ENCODE results near the gene ADAMTS17.
"Not testable (repeated sequence)": the region's sequence is repeated elsewhere in the genome, so short reads cannot be mapped to it uniquely, and the experiment has no call there.

ADAMTS17 gene

GRCh38 chr15:99983171-99983885, 358.4 kb downstream of the ADAMTS17 start:
- no peak for TF ChIP-seq SUZ12 (IDR thresholded peaks at IDR 0.05; ENCODE audit: extremely low read depth, insufficient read depth, insufficient read length)
- TF ChIP-seq YY1 (IDR thresholded peaks at IDR 0.05; ENCODE audit: insufficient read depth, insufficient read length): no peak
- TF ChIP-seq ZNF274 (IDR thresholded peaks at IDR 0.05; ENCODE audit: low read depth, low read length): no peak
- peak overlapping the region; percentile 68 for H3K9ac ChIP-seq (ENCODE audit: insufficient read length, low read depth)
- DNase-seq (ENCODE audit: low read depth, low spot score): peak; percentile 62

GRCh38 chr15:99982662-99983061, 359.1 kb downstream of the ADAMTS17 start:
- H3K4me3 ChIP-seq (ENCODE audit: insufficient read length, low read depth): peak overlapping the region; percentile 27

More at GRCh38 chr15:99983171-99983885, 358.4 kb downstream of the ADAMTS17 start:
- no peaks in the 10 kb centered on the region for H3K36me3 ChIP-seq (ENCODE audit: insufficient read depth, insufficient read length, low read length)
- H3K4me3 ChIP-seq (ENCODE audit: insufficient read length, low read depth): peak overlapping the region; percentile 27
- H3K27me3 ChIP-seq (ENCODE audit: insufficient read depth, insufficient read length): peaks cover 12% of the 10 kb centered on the region
- peaks cover 6% of the 10 kb centered on the region; the same call in 1 of the 2 replicates for H3K9me3 ChIP-seq (ENCODE audit: insufficient read depth, low read length)
- H3K4me1 ChIP-seq (ENCODE audit: insufficient read depth, insufficient read length): peaks cover 29% of the 10 kb centered on the region

GRCh38 chr15:99981839-99982658, 359.7 kb downstream of the ADAMTS17 start:
- TF ChIP-seq SUZ12 (IDR thresholded peaks at IDR 0.05; ENCODE audit: extremely low read depth, insufficient read depth, insufficient read length): no peak
- no peak for TF ChIP-seq ZNF274 (IDR thresholded peaks at IDR 0.05; ENCODE audit: low read depth, low read length)
- TF ChIP-seq YY1 (IDR thresholded peaks at IDR 0.05; ENCODE audit: insufficient read depth, insufficient read length): no peak
- H3K9ac ChIP-seq (ENCODE audit: insufficient read length, low read depth): no peak overlapping the region
- no peaks in the 10 kb centered on the region for H3K36me3 ChIP-seq (ENCODE audit: insufficient read depth, insufficient read length, low read length)
- H3K4me3 ChIP-seq (ENCODE audit: insufficient read length, low read depth): no peak overlapping the region
- no peaks in the 10 kb centered on the region for H3K9me3 ChIP-seq (ENCODE audit: insufficient read depth, low read length)
- no peak for DNase-seq (ENCODE audit: low read depth, low spot score)
- H3K27me3 ChIP-seq (ENCODE audit: insufficient read depth, insufficient read length): peaks cover 6% of the 10 kb centered on the region
- H3K4me1 ChIP-seq (ENCODE audit: insufficient read depth, insufficient read length): peaks cover 29% of the 10 kb centered on the region

More at GRCh38 chr15:99982662-99983061, 359.1 kb downstream of the ADAMTS17 start:
- H3K9me3 ChIP-seq (ENCODE audit: insufficient read depth, low read length): no peaks in the 10 kb centered on the region
- no peaks in the 10 kb centered on the region for H3K36me3 ChIP-seq (ENCODE audit: insufficient read depth, insufficient read length, low read length)
- no peak for TF ChIP-seq YY1 (IDR thresholded peaks at IDR 0.05; ENCODE audit: insufficient read depth, insufficient read length)
- no peak for TF ChIP-seq SUZ12 (IDR thresholded peaks at IDR 0.05; ENCODE audit: extremely low read depth, insufficient read depth, insufficient read length)
- no peak for TF ChIP-seq ZNF274 (IDR thresholded peaks at IDR 0.05; ENCODE audit: low read depth, low read length)
- peak overlapping the region; percentile 47 for H3K9ac ChIP-seq (ENCODE audit: insufficient read length, low read depth)
- no peak for DNase-seq (ENCODE audit: low read depth, low spot score)
- peaks cover 32% of the 10 kb centered on the region for H3K4me1 ChIP-seq (ENCODE audit: insufficient read depth, insufficient read length)
- peaks cover 9% of the 10 kb centered on the region for H3K27me3 ChIP-seq (ENCODE audit: insufficient read depth, insufficient read length)

- no peak overlapping the region for H3K9ac ChIP-seq (ENCODE audit: insufficient read length, low read depth)
- DNase-seq (ENCODE audit: low read depth, low spot score): no peak
- H3K36me3 ChIP-seq (ENCODE audit: insufficient read depth, insufficient read length, low read length): no peaks in the 10 kb centered on the region
Observed at GRCh38 chr15:99981191-99981647, 360.6 kb downstream of the ADAMTS17 start.

GRCh38 chr15:99980752-99981151, 361.0 kb downstream of the ADAMTS17 start:
- H3K36me3 ChIP-seq (ENCODE audit: insufficient read depth, insufficient read length, low read length): no peaks in the 10 kb centered on the region
- H3K4me1 ChIP-seq (ENCODE audit: insufficient read depth, insufficient read length): peaks cover 35% of the 10 kb centered on the region
- no peak for DNase-seq (ENCODE audit: low read depth, low spot score)
- H3K4me3 ChIP-seq (ENCODE audit: insufficient read length, low read depth): no peak overlapping the region
- no peak for TF ChIP-seq ZNF274 (IDR thresholded peaks at IDR 0.05; ENCODE audit: low read depth, low read length)
- TF ChIP-seq YY1 (IDR thresholded peaks at IDR 0.05; ENCODE audit: insufficient read depth, insufficient read length): no peak
- TF ChIP-seq SUZ12 (IDR thresholded peaks at IDR 0.05; ENCODE audit: extremely low read depth, insufficient read depth, insufficient read length): no peak
- H3K9me3 ChIP-seq (ENCODE audit: insufficient read depth, low read length): no peaks in the 10 kb centered on the region
- no peak overlapping the region for H3K9ac ChIP-seq (ENCODE audit: insufficient read length, low read depth)
- H3K27me3 ChIP-seq (ENCODE audit: insufficient read depth, insufficient read length): peaks cover 6% of the 10 kb centered on the region

More at GRCh38 chr15:99981191-99981647, 360.6 kb downstream of the ADAMTS17 start:
- H3K4me3 ChIP-seq (ENCODE audit: insufficient read length, low read depth): no peak overlapping the region
- peaks cover 32% of the 10 kb centered on the region for H3K4me1 ChIP-seq (ENCODE audit: insufficient read depth, insufficient read length)
- H3K27me3 ChIP-seq (ENCODE audit: insufficient read depth, insufficient read length): peaks cover 6% of the 10 kb centered on the region
- TF ChIP-seq ZNF274 (IDR thresholded peaks at IDR 0.05; ENCODE audit: low read depth, low read length) (no peak), SUZ12 (IDR thresholded peaks at IDR 0.05; ENCODE audit: extremely low read depth, insufficient read depth, insufficient read length) (no peak), YY1 (IDR thresholded peaks at IDR 0.05; ENCODE audit: insufficient read depth, insufficient read length) (no peak)
- H3K9me3 ChIP-seq (ENCODE audit: insufficient read depth, low read length): no peaks in the 10 kb centered on the region

- DNase-seq (ENCODE audit: low read depth, low spot score); H3K27me3 ChIP-seq (ENCODE audit: insufficient read depth, insufficient read length); H3K9ac ChIP-seq (ENCODE audit: insufficient read length, low read depth); H3K9me3 ChIP-seq (ENCODE audit: insufficient read depth, low read length); H3K36me3 ChIP-seq (ENCODE audit: insufficient read depth, insufficient read length, low read length); H3K4me3 ChIP-seq (ENCODE audit: insufficient read length, low read depth): not testable (repeated sequence)
- peaks cover 35% of the 10 kb centered on the region for H3K4me1 ChIP-seq (ENCODE audit: insufficient read depth, insufficient read length)
Observed at GRCh38 chr15:99979886-99980285, 361.9 kb downstream of the ADAMTS17 start.

- TF ChIP-seq ZNF274 (IDR thresholded peaks at IDR 0.05; ENCODE audit: low read depth, low read length) (no peak), YY1 (IDR thresholded peaks at IDR 0.05; ENCODE audit: insufficient read depth, insufficient read length) (no peak), SUZ12 (IDR thresholded peaks at IDR 0.05; ENCODE audit: extremely low read depth, insufficient read depth, insufficient read length) (no peak)
- no peaks in the 10 kb centered on the region for H3K9me3 ChIP-seq (ENCODE audit: insufficient read depth, low read length)
Observed at GRCh38 chr15:99979371-99979770, 362.4 kb downstream of the ADAMTS17 start.

More at GRCh38 chr15:99979371-99979770, 362.4 kb downstream of the ADAMTS17 start:
- H3K36me3 ChIP-seq (ENCODE audit: insufficient read depth, insufficient read length, low read length): no peaks in the 10 kb centered on the region
- DNase-seq (ENCODE audit: low read depth, low spot score): no peak
- H3K4me1 ChIP-seq (ENCODE audit: insufficient read depth, insufficient read length): peaks cover 30% of the 10 kb centered on the region
- H3K9ac ChIP-seq (ENCODE audit: insufficient read length, low read depth): no peak overlapping the region
- no peak overlapping the region for H3K4me3 ChIP-seq (ENCODE audit: insufficient read length, low read depth)
- peaks cover 6% of the 10 kb centered on the region for H3K27me3 ChIP-seq (ENCODE audit: insufficient read depth, insufficient read length)
